ACC112 (cell line): ENCODE measurements around the gene ANXA9.

ENCODE experiments used
- H2AFZ ChIP-seq: fragments of 200-600 bp; sonication (generic); one replicate; pipeline ENCODE4 v1.6.0; 2017; ENCODE audit warnings: antibody characterized with exemption, low read length; ENCODE audit not compliant: unreplicated experiment
- H3K27ac ChIP-seq: fragments of 200-600 bp; sonication (generic); 2 replicates; pipeline ENCODE4 v1.5.1; 2014; ENCODE audit warnings: low read depth, mild to moderate bottlenecking, antibody characterized with exemption, low read length, moderate library complexity
- H3K27me3 ChIP-seq: fragments of 200-600 bp; sonication (generic); 2 replicates; pipeline ENCODE4 v1.6.1; 2014; ENCODE audit warnings: mild to moderate bottlenecking, antibody characterized with exemption, low read length, moderate library complexity, mixed read lengths; ENCODE audit not compliant: insufficient read depth
- H3K36me3 ChIP-seq: fragments of 200-600 bp; sonication (generic); 2 replicates; pipeline ENCODE4 v1.6.1; 2016; ENCODE audit warnings: mild to moderate bottlenecking, antibody characterized with exemption, low read length, moderate library complexity, mixed read lengths; ENCODE audit not compliant: insufficient read depth
- H3K4me1 ChIP-seq: fragments of 200-600 bp; sonication (generic); one replicate; pipeline ENCODE4 v1.6.1; 2016; ENCODE audit warnings: low read length, mixed read lengths; ENCODE audit not compliant: insufficient read depth, unreplicated experiment, control insufficient read depth
- H3K4me3 ChIP-seq: fragments of 200-600 bp; sonication (generic); 2 replicates; pipeline ENCODE4 v1.5.1; 2014; ENCODE audit warnings: mild to moderate bottlenecking, low read depth, low read length
- H3K79me2 ChIP-seq: fragments of 200-600 bp; sonication (generic); one replicate; pipeline ENCODE4 v1.6.0; 2016; ENCODE audit warnings: low read length; ENCODE audit not compliant: control insufficient read depth, unreplicated experiment, insufficient read depth

Gene ANXA9

DNA sequence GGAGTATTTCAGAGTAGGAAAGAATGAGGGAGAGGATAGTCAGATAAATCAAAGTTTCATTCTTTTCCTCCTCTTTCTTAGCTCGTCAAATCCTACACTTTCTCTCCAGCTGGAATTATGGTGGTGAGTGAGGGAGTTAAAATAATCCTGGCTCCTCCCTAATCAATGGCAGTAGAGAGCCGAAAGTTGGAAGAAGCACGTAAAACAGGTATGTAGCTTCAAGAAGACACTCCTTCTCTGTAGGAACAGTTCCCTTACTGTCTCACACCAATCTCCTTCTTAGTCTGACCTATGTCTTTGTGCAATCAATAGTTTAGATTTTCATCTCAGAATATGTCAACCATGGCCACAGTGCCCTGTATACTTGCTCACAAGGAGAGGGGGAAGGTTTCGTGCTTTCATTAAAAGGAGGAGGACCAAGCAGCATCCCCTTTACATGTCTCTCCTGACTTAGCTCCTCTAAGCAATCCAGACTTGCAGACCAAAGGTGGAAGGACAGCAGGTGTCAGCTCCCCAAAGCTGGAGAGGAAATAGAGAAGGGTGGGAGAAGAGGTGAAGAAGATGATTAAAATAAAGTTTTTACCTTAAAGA, 23.7 kb downstream of the ANXA9 start:
- Histone ChIP-seq H3K27ac (peak overlapping the region; percentile 94; the same call in 1 of the 2 replicates), H2AFZ (peak overlapping the region; percentile 72), H3K36me3 (no peaks in the 10 kb centered on the region), H3K27me3 (no peaks in the 10 kb centered on the region), H3K79me2 (peaks cover 12% of the 10 kb centered on the region), H3K4me1 (peaks cover 26% of the 10 kb centered on the region), H3K4me3 (peak overlapping the region; percentile 78)

- Histone ChIP-seq H2AFZ (peak within 1 kb of the TSS; percentile 76), H3K79me2 (peaks cover 12% of the 10 kb centered on the region), H3K27me3 (no peaks in the 10 kb centered on the region), H3K4me3 (peak within 1 kb of the TSS; percentile 90), H3K4me1 (peaks cover 31% of the 10 kb centered on the region), H3K27ac (peak within 1 kb of the TSS; percentile 94), H3K36me3 (no peaks in the 10 kb centered on the region)
Observed at GRCh38 chr1:151006327-151007052, 24.4 kb downstream of the ANXA9 start, which contains the start of gene MINDY1. TSS of gene MINDY1 (minus strand) at chr1:151006902. CDS start at chr1:151002617, 4,285 bp downstream.

DNA sequence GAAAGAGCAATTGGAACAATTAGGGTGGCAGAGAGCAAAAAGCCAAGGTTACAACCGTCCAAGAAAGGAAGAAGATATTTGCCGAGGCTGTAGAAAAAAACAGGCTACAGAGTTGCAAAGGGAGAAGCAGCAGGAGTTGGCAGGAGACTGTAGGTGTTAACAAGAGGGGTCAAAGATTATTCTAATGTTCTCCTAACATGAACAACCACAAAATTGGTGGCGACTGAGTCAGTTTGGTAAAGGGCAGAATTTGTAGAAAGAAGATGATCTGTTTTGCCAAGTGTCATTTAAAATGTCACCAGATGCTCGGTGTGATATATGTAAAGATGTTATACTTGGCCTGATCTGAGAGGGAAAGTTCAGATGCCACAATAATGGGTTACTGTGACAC, 25.8 kb downstream of the ANXA9 start:
- Histone ChIP-seq H2AFZ (peak overlapping the region; percentile 76), H3K27ac (peak overlapping the region; percentile 94), H3K4me3 (peak overlapping the region; percentile 90), H3K36me3 (no peaks in the 10 kb centered on the region), H3K27me3 (no peaks in the 10 kb centered on the region), H3K4me1 (peaks cover 32% of the 10 kb centered on the region), H3K79me2 (peaks cover 12% of the 10 kb centered on the region)

DNA sequence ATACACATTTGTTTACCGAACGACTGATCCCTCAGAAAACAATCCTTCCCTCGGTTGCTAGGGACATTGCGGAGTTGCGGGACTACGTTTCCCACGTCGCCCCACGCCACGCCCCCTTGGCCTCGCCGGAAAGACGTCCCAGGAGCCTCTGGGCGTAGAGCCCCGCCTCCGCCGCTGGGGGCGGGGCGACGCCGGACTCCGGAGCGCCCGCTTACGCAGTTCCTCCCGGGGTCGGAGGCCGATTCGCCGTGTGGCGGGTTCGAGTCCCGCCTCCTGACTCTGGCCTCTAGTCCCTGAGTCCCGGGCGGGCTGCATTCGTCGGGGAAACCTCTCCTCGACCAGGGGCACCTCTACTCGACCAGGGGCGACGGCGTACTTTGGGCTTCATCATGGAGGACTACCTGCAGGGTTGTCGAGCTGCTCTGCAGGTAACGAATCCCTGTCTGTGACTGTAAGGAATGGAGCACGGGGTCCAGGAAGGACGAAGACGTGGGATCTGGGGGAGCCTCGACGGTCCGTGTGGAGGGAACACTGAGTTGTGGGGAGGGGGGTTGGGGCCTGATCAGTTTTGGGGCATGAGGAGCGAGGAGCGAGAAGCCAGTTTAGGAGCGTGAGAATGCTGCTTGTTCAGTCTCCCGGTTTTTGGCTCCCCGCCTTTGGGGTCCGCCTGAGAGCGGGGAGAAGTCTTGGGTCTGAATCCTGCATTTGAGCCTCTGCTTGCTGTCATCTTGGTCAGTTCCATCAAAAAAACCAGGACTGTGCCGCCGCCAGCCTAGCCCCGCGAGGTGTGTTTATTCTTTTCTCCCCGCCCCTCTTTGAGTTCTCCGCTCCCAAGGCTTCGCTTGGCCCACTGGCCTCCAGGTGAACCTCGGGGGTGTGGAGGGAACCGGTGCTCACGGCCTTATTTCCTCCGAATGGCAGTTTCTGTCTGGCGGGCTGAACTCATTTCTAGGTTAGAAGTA, 26.4 kb downstream of the ANXA9 start, which contains the start of gene PRUNE1:
PRUNE1 (plus strand) TSS at position 206 of the 962 bp plus-strand sequence; CDS start at position 390, 184 bp downstream.
- H3K27me3 ChIP-seq, result no peaks in the 10 kb centered on the region
- peak within 1 kb of the TSS; percentile 94 for H3K27ac ChIP-seq
- peak within 1 kb of the TSS; percentile 98 for H2AFZ ChIP-seq
- peaks cover 12% of the 10 kb centered on the region for H3K79me2 ChIP-seq
- peak within 1 kb of the TSS; percentile 90 for H3K4me3 ChIP-seq
- no peaks in the 10 kb centered on the region for H3K36me3 ChIP-seq
- peaks cover 28% of the 10 kb centered on the region for H3K4me1 ChIP-seq

GRCh38 chr1:151009206-151009587, 27.1 kb downstream of the ANXA9 start:
- H2AFZ ChIP-seq, result peak overlapping the region; percentile 98
- H3K4me1 ChIP-seq, result peaks cover 28% of the 10 kb centered on the region
- peak overlapping the region; percentile 27; the same call in 1 of the 2 replicates for H3K27ac ChIP-seq
- no peaks in the 10 kb centered on the region for H3K27me3 ChIP-seq
- peak overlapping the region; percentile 90 for H3K4me3 ChIP-seq
- peaks cover 12% of the 10 kb centered on the region for H3K79me2 ChIP-seq
- H3K36me3 ChIP-seq, result no peaks in the 10 kb centered on the region

- H2AFZ ChIP-seq, result peak overlapping the region; percentile 98
- no peaks in the 10 kb centered on the region for H3K36me3 ChIP-seq
- peak overlapping the region; percentile 90 for H3K4me3 ChIP-seq
- no peaks in the 10 kb centered on the region for H3K27me3 ChIP-seq
- H3K4me1 ChIP-seq, result peaks cover 27% of the 10 kb centered on the region
- H3K27ac ChIP-seq, result no peak overlapping the region
- peaks cover 12% of the 10 kb centered on the region for H3K79me2 ChIP-seq
Observed at GRCh38 chr1:151009674-151010345, 27.7 kb downstream of the ANXA9 start.

GRCh38 chr1:151010346-151010726, 28.2 kb downstream of the ANXA9 start:
- H3K36me3 ChIP-seq, result no peaks in the 10 kb centered on the region
- no peak overlapping the region for H3K27ac ChIP-seq
- H3K27me3 ChIP-seq, result no peaks in the 10 kb centered on the region
- H2AFZ ChIP-seq, result no peak overlapping the region
- H3K4me1 ChIP-seq, result peaks cover 24% of the 10 kb centered on the region
- peaks cover 12% of the 10 kb centered on the region for H3K79me2 ChIP-seq
- no peak overlapping the region for H3K4me3 ChIP-seq

- H2AFZ ChIP-seq, result peak overlapping the region; percentile 21
- no peaks in the 10 kb centered on the region for H3K27me3 ChIP-seq
- peaks cover 12% of the 10 kb centered on the region for H3K79me2 ChIP-seq
- no peaks in the 10 kb centered on the region for H3K36me3 ChIP-seq
- no peak overlapping the region for H3K27ac ChIP-seq
- H3K4me1 ChIP-seq, result peaks cover 24% of the 10 kb centered on the region
- no peak overlapping the region for H3K4me3 ChIP-seq
Observed at GRCh38 chr1:151011154-151011850, 29.2 kb downstream of the ANXA9 start.

GRCh38 chr1:151012684-151013471, 30.8 kb downstream of the ANXA9 start:
- H3K4me1 ChIP-seq, result peaks cover 14% of the 10 kb centered on the region
- no peaks in the 10 kb centered on the region for H3K27me3 ChIP-seq
- H3K36me3 ChIP-seq, result no peaks in the 10 kb centered on the region
- no peak overlapping the region for H3K27ac ChIP-seq
- H3K79me2 ChIP-seq, result peaks cover 12% of the 10 kb centered on the region
- H2AFZ ChIP-seq, result no peak overlapping the region
- no peak overlapping the region for H3K4me3 ChIP-seq
